ENCODE measurements around the gene BTK.

The BTK gene

DNA sequence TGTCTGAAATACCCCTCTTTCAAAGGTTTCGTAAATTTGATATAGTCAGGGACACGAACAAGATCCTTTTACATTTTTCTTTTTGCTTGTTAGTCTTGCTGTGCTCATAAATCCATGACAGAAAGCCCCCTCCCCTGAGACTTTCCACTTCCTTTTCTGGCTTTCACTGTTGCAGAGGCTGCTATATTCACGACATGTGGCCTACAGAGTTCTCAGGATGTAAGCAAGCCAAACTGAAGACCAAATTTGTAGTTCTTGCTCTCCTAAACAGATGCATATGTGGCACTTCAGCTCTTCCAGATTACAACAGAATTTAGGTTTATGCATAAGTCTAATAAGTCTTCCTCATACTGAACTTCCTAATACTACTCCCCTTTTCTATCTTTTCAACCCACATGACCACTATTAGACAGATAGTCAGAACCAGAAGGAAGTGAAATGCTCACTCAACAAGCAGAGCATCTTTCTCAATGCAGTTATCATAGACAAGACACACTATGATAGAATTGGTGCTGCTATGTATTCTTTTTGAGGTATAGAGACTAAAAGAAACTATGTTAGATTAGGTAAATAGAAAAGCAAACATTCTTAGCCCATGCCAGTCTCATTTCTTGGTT is 15.0 kb downstream of the BTK start:
- Histone ChIP-seq H3F3A (ENCODE audit: insufficient read depth) (no peaks in the 10 kb centered on the region), H3K4me2 (ENCODE audit: low read depth, low read length, poor library complexity, severe bottlenecking) (no peak overlapping the region), H3K9me3 (ENCODE audit: insufficient read depth, low read length) (no peaks in the 10 kb centered on the region), H3K9me2 (replicated peaks; ENCODE audit: insufficient read depth, low read length) (no peaks in the 10 kb centered on the region), H3K9ac (ENCODE audit: low read length) (no peak overlapping the region), H3K4me3 (ENCODE audit: insufficient read depth, low read length, poor library complexity, severe bottlenecking) (no peak overlapping the region), H3K27ac (ENCODE audit: low read depth, low read length) (peak overlapping the region; percentile 40; the same call in 1 of the 2 replicates), H3K27me3 (ENCODE audit: low read length) (no peaks in the 10 kb centered on the region), H3K79me2 (ENCODE audit: insufficient read depth, low read length) (no peaks in the 10 kb centered on the region), H4K20me1 (ENCODE audit: low read depth, low read length) (no peaks in the 10 kb centered on the region), H3K36me3 (ENCODE audit: low read length) (peaks cover 8% of the 10 kb centered on the region; the same call in 1 of the 2 replicates), H2AFZ (ENCODE audit: low read depth, low read length, severe bottlenecking) (no peak overlapping the region)
- TF ChIP-seq, protein P1, sequence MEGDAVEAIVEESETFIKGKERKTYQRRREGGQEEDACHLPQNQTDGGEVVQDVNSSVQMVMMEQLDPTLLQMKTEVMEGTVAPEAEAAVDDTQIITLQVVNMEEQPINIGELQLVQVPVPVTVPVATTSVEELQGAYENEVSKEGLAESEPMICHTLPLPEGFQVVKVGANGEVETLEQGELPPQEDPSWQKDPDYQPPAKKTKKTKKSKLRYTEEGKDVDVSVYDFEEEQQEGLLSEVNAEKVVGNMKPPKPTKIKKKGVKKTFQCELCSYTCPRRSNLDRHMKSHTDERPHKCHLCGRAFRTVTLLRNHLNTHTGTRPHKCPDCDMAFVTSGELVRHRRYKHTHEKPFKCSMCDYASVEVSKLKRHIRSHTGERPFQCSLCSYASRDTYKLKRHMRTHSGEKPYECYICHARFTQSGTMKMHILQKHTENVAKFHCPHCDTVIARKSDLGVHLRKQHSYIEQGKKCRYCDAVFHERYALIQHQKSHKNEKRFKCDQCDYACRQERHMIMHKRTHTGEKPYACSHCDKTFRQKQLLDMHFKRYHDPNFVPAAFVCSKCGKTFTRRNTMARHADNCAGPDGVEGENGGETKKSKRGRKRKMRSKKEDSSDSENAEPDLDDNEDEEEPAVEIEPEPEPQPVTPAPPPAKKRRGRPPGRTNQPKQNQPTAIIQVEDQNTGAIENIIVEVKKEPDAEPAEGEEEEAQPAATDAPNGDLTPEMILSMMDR (IDR thresholded peaks at IDR 0.05; ENCODE audit: insufficient read depth, low read length, poor library complexity, severe bottlenecking), result no peak
- no peak for TF ChIP-seq EZH2phosphoT487 (conservative IDR thresholded peaks at IDR 0.05; ENCODE audit: low read length)

DNA sequence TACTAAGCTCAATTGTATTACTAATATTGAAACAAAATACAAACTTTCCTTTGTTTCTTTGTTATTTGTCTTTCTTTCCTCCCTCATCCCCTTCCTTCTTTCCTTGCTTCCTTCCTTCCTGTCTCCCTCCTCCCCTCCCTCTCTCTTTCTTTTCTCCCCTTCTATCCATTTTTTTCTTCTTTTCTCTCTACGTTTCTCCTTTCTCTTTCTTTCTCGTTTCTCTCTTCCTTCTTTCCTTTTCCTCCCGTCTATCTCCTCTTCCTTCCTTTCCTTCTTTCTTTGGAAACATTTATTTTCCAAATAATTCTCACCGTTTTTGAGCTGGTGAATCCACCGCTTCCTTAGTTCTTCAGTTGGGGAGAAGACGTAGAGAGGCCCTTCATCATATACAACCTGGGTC is 16.3 kb downstream of the BTK start:
- no peaks in the 10 kb centered on the region for H3K9me2 ChIP-seq (replicated peaks; ENCODE audit: insufficient read depth, low read length)
- no peaks in the 10 kb centered on the region for H4K20me1 ChIP-seq (ENCODE audit: low read depth, low read length)
- no peaks in the 10 kb centered on the region for H3K79me2 ChIP-seq (ENCODE audit: insufficient read depth, low read length)
- H3K27me3 ChIP-seq (ENCODE audit: low read length), result no peaks in the 10 kb centered on the region
- H3K27ac ChIP-seq (ENCODE audit: low read depth, low read length), result no peak overlapping the region
- TF ChIP-seq, protein P1 (IDR thresholded peaks at IDR 0.05; ENCODE audit: insufficient read depth, low read length, poor library complexity, severe bottlenecking), result no peak
- no peak for TF ChIP-seq EZH2phosphoT487 (conservative IDR thresholded peaks at IDR 0.05; ENCODE audit: low read length)
- H3K4me2 ChIP-seq (ENCODE audit: low read depth, low read length, poor library complexity, severe bottlenecking), result no peak overlapping the region
- no peaks in the 10 kb centered on the region for H3F3A ChIP-seq (ENCODE audit: insufficient read depth)
- H3K4me3 ChIP-seq (ENCODE audit: insufficient read depth, low read length, poor library complexity, severe bottlenecking), result no peak overlapping the region
- H3K9ac ChIP-seq (ENCODE audit: low read length), result no peak overlapping the region
- H3K36me3 ChIP-seq (ENCODE audit: low read length), result peaks cover 8% of the 10 kb centered on the region; the same call in 1 of the 2 replicates
- no peaks in the 10 kb centered on the region for H3K9me3 ChIP-seq (ENCODE audit: insufficient read depth, low read length)
- H2AFZ ChIP-seq (ENCODE audit: low read depth, low read length, severe bottlenecking), result no peak overlapping the region

DNA sequence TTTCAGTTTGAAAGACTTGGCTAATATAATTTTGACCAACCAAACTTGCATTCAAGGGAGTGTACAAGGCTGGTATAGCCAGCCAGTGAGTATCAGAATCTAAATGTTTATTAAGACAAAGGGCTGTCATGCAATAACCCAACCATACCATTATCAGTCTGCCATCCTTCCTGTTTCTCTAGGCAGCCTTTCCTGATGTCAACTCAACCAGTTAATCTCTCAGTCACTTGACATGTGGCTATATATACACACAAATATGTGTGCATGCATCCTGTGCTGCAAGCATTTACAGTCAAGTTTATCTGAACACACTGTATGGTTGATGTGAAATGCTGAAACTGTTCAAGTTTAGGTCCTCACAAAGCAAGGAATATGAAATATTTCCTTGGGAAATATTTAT is 17.2 kb downstream of the BTK start:
- H3K9ac ChIP-seq (ENCODE audit: low read length), result no peak overlapping the region
- no peak overlapping the region for H3K4me3 ChIP-seq (ENCODE audit: insufficient read depth, low read length, poor library complexity, severe bottlenecking)
- no peak overlapping the region for H2AFZ ChIP-seq (ENCODE audit: low read depth, low read length, severe bottlenecking)
- no peaks in the 10 kb centered on the region for H4K20me1 ChIP-seq (ENCODE audit: low read depth, low read length)
- H3K79me2 ChIP-seq (ENCODE audit: insufficient read depth, low read length), result no peaks in the 10 kb centered on the region
- no peaks in the 10 kb centered on the region for H3K9me3 ChIP-seq (ENCODE audit: insufficient read depth, low read length)
- TF ChIP-seq EZH2phosphoT487 (conservative IDR thresholded peaks at IDR 0.05; ENCODE audit: low read length), result no peak
- TF ChIP-seq, protein P1 (IDR thresholded peaks at IDR 0.05; ENCODE audit: insufficient read depth, low read length, poor library complexity, severe bottlenecking), result no peak
- H3K36me3 ChIP-seq (ENCODE audit: low read length), result peaks cover 3% of the 10 kb centered on the region; the same call in 1 of the 2 replicates
- H3K9me2 ChIP-seq (replicated peaks; ENCODE audit: insufficient read depth, low read length), result no peaks in the 10 kb centered on the region
- no peak overlapping the region for H3K4me2 ChIP-seq (ENCODE audit: low read depth, low read length, poor library complexity, severe bottlenecking)
- no peak overlapping the region for H3K27ac ChIP-seq (ENCODE audit: low read depth, low read length)
- no peaks in the 10 kb centered on the region for H3K27me3 ChIP-seq (ENCODE audit: low read length)
- no peaks in the 10 kb centered on the region for H3F3A ChIP-seq (ENCODE audit: insufficient read depth)

Measured in SU-DHL-6 (cell line).